GM03348 (cell line): ENCODE data around the gene SYNPO.

ENCODE experiments used
- DNase-seq: peaks from one replicate; pipeline ENCODE4 v3.0.0; 2012; ENCODE audit warnings: low spot score

The SYNPO gene

DNA sequence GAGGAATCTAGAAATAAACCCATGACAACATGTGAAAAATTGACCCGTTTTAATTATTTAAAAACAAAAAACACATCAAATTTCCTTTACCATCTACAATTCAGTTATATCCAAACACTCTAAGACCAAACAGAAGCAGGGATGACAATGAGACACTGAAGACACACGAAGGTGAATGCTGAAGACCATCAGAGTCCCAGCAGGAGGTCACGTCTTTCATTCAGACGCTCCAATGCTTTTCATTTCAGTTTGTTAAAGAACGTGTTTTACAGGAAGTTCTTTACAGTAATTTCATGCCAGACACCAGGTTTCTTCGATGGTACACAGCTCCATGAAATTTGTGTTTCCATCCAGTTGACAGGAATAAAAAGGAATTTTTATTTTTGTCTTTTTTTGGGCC is 50.3 kb downstream of the SYNPO start:
- DNase-seq = no peak

DNA sequence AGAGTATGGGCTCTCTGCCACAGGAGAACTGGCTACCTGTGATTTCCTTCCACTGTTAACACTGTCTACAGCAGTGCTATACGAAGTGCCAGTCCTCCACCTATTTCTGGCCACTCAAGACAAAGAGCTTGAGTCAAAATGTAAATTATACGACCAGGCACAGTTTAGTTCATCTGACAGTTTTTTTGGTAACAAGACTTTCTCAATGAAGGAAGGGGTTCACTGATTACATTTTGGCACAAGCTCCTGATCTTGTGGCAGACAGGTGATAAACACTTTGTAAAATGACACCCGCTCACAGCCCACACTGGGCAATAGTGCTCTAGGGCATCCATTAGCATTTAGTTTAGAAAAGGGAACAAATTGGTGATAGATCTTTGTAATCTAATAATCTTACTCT is 51.8 kb downstream of the SYNPO start:
- DNase-seq = no peak

DNA sequence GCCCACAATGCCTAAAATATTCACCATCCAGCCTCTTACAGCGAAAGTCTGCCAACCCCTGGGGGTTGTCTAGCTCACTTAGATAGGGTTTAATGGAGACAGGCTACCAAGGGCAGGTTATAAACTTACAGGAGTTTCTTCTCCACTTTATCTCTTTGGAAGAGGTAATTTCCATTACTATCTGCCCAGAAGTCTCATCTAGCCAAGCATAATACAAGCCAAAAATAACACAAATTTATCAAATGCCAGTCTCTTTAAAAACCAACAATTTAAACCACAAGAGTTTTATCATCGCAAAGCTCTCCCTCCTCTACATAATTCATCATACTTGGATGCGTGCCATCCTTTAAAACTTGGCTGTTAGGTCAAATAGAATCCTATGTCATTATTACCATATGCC is 54.2 kb downstream of the SYNPO start:
- no peak for DNase-seq

DNA sequence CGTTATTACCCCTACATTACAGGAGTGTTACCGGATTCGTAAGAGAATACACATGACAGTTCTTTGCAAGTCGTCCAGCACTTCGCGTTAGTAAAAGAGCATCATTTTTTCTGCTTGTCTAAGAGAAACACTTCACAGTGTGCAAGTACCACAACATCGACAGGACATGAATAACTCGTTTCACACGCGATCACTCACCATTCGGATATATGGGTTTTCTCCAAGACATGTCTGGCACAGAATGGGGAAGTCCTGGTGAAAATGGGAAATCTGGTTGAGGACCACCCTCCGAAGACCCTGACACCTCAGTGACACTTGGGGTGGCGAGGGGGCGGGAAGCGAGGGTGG is 59.8 kb downstream of the SYNPO start:
- no peak for DNase-seq

DNA sequence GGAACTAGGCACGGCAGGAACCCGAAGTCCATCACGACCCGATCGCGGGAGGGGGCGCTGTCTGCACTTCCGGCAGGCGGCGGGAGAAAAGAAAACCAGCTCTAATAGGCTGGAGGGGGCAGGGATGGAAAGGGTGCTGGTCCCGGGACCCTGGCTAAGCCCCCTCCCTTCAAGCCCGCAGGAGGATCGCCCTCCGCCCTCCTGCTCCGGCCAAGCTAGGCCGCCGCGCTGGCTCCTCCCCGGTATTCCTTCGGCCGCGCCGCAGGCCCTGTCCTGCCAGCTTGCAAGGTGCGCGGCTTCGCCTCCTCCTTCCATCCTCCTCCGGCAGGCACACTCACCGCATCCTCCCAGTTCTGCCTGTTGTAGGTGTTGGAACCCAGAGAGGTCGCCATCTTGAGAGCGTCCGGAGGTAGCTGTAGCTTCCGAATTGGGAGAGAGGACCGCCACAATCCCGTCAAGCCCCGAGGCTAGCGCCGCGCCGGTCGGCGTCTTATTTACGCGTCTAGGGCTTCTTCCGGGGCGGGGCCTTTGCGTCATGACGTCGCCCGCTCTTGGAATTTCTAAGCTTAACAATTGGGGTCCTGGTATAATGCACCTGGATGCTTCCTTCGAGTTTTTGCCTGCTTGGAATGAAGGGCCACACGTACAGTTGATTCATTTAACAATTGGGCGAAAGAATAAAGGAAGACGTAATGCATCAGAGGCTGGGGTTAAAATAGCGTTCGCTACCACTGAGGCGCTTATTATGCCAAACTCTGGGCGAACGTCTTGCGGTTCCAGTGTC is 60.3 kb downstream of the SYNPO start, which contains the start of gene RBM22:
Gene RBM22 (minus strand): TSS at position 469 of the 784 bp plus-strand sequence. CDS start 77 bp downstream, at position 392.
- DNase-seq = peak; percentile 93

DNA sequence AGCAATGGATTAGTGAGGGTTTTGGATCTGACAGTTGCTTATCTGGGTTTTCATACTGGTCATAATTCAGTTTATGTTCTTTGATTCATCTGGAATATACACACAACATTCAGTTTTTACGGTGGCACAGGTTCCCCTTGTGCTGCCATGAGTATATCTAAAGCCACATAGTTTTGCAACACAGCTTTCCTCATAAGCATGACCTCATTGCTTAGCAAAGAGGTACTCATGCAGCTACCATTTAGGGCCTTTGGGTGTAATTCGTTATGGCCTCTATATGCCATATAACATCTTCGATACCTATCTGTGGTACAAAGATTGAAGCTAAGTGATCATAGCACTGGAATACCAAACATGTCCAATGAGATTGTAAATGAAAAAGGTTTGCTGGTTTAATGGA is 63.3 kb downstream of the SYNPO start:
- DNase-seq = no peak

DNA sequence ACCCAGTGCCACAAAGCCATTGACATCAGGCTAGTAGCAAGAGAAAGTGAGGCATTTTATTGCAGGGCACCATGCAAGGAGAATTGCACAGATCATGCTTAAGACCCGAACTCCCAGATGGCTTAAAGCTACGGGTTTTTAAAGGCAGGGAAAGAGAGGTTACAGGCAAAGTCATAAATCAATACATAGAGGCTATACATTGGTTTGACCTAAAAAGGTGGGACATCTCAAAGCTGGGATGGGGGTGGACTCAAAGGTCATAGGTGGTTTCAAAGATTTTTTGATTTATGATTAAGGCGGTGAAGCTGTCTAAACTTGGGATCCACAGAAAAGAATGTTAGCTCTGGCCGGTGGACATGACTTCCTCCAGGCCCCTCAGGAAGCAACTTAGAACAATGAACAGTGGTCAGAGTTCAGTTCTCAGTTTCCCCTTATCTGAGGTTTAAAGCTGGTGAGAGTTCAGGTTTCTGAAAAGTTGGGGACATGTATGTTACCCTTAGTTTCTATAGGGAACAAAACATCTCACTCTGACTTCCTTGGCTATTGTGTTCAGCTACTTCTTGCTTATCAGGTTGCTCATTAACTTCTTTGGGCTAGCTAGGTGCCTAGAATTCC is 66.4 kb downstream of the SYNPO start:
- no peak for DNase-seq
